A549 (cell line): ENCODE results near the gene ROPN1L. TPM values are rescaled to one million over a fixed set of nuclear protein-coding genes. Genes with fewer than 3 reads are reported as not detected.

ENCODE experiments used
- ATAC-seq, 2 experiments: fragments of 200-7000 bp in 1 of 2; fragments of >200 bp in 1 of 2; cut with Nextera tagmentation in 1 of 2; cut with Tn5 transposase in 1 of 2; 3 replicates each; pipeline versions ENCODE4 v1.8.0 to v1.9.1; 2018 to 2020; ENCODE audit warnings: mild to moderate bottlenecking in 1 of 2, moderate library complexity in 1 of 2
- CTCF ChIA-PET: fragments of 300-600 bp; sonication (Branson Sonifier 250); formaldehyde crosslinking; extraction: SDS; loops from one replicate; lab custom pipeline; 2021; ENCODE audit warnings: antibody characterized with exemption, inconsistent platforms; lab: Yijun Ruan, JAX
- POLR2A ChIA-PET: fragments of 350-600 bp; formaldehyde crosslinking; extraction: SDS; loops from one replicate; lab custom pipeline; 2021; ENCODE audit warnings: antibody characterized with exemption, inconsistent platforms; lab: Yijun Ruan, JAX
- DNase-seq, 2 experiments: peaks; one replicate each; pipeline versions ENCODE4 v3.0.0 to v3.0.0-alpha.2; 2011 to 2016; ENCODE audit warnings: low read depth in 1 of 2, low spot score in 1 of 2
- FAIRE-seq: peaks from 2 replicates; lab custom pipeline; 2011; peaks lifted over from hg19 to GRCh38; lab: Jason Lieb, UNC
- H3K27ac ChIP-seq, 2 experiments: fragments of >200 bp; sonication (Bioruptor Twin); formaldehyde crosslinking; 3 replicates each; pipeline ENCODE4 v1.5.1; 2016 to 2017
- H3K4me1 ChIP-seq: fragments of >200 bp; sonication (Bioruptor Twin); formaldehyde crosslinking; 3 replicates; pipeline ENCODE4 v1.6.1; 2016
- H3K4me2 ChIP-seq: fragments of >200 bp; sonication (Bioruptor Twin); formaldehyde crosslinking; 3 replicates; pipeline ENCODE4 v1.6.1; 2016
- H3K4me3 ChIP-seq: fragments of >200 bp; sonication (Bioruptor Twin); formaldehyde crosslinking; 3 replicates; pipeline ENCODE4 v1.5.1; 2016
- H3K9me3 ChIP-seq: fragments of >200 bp; sonication (Bioruptor Twin); formaldehyde crosslinking; 3 replicates; pipeline ENCODE4 v1.6.1; 2016
- BHLHE40 ChIP-seq: IDR thresholded peaks from 2 replicates; pipeline ENCODE4 v1.6.1; 2012; ENCODE audit warnings: low read depth, low read length, inconsistent platforms
- CBX8 ChIP-seq: fragments of 200-600 bp; sonication (generic); IDR thresholded peaks from 2 replicates; pipeline ENCODE4 v1.6.1; 2016
- CEBPB ChIP-seq, 2 experiments: fragments of >200 bp in 1 of 2; sonication (Bioruptor Twin) in 1 of 2; formaldehyde crosslinking in 1 of 2; IDR thresholded peaks; 2 replicates each; pipeline ENCODE4 v1.6.1; 2012 to 2016
- E2F6 ChIP-seq: IDR thresholded peaks from 2 replicates; pipeline ENCODE4 v1.6.1; 2012; ENCODE audit warnings: low read depth, borderline replicate concordance
- EHF ChIP-seq: fragments of 250-450 bp; sonication (Bioruptor Pico); IDR thresholded peaks from 2 replicates; pipeline ENCODE4 v1.5.0; 2020; ENCODE audit warnings: mild to moderate bottlenecking
- EHMT2 ChIP-seq: fragments of 200-600 bp; sonication (generic); IDR thresholded peaks from 2 replicates; pipeline ENCODE4 v1.6.1; 2016; ENCODE audit warnings: antibody characterized with exemption, low read depth, mild to moderate bottlenecking, moderate library complexity
- ELK1 ChIP-seq: fragments of 150-350 bp; IDR thresholded peaks from 2 replicates; pipeline ENCODE4 v1.6.1; 2014; ENCODE audit warnings: low read depth, mild to moderate bottlenecking, low read length
- FOSL2 ChIP-seq, 2 experiments: fragments of 450-650 bp in 1 of 2; fragments of >200 bp in 1 of 2; sonication (Bioruptor Twin) in 1 of 2; formaldehyde crosslinking; IDR thresholded peaks; 2 replicates each; pipeline versions ENCODE4 v1.5.0 to v1.6.1; 2016 to 2020; ENCODE audit warnings: mild to moderate bottlenecking in 1 of 2, moderate library complexity in 1 of 2
- GATA3 ChIP-seq: IDR thresholded peaks from 2 replicates; pipeline ENCODE4 v1.6.1; 2012; ENCODE audit warnings: borderline replicate concordance
- HMGXB4 ChIP-seq: fragments of 250-450 bp; sonication (Bioruptor Pico); IDR thresholded peaks from 2 replicates; pipeline ENCODE4 v1.5.0; 2021; ENCODE audit warnings: mild to moderate bottlenecking, moderate library complexity, borderline replicate concordance
- HOXB5 ChIP-seq: fragments of 250-450 bp; sonication (Bioruptor Pico); IDR thresholded peaks from 2 replicates; pipeline ENCODE4 v1.5.0; 2020; ENCODE audit warnings: mild to moderate bottlenecking, moderate library complexity
- JUNB ChIP-seq: fragments of >200 bp; sonication (Bioruptor Twin); formaldehyde crosslinking; IDR thresholded peaks from 2 replicates; pipeline ENCODE4 v1.6.1; 2016
- MAX ChIP-seq: IDR thresholded peaks from 2 replicates; pipeline ENCODE4 v1.6.1; 2012
- MAZ ChIP-seq: fragments of 150-350 bp; IDR thresholded peaks from 2 replicates; pipeline ENCODE4 v1.6.1; 2014; ENCODE audit warnings: antibody characterized with exemption, low read depth, low read length, borderline replicate concordance
- PHF8 ChIP-seq: fragments of 200-600 bp; sonication (generic); IDR thresholded peaks from 2 replicates; pipeline ENCODE4 v1.6.1; 2016; ENCODE audit warnings: low read depth, mild to moderate bottlenecking, antibody characterized with exemption, moderate library complexity, borderline replicate concordance
- RAD21 ChIP-seq, 2 experiments: fragments of >200 bp in 1 of 2; sonication (Bioruptor Twin) in 1 of 2; formaldehyde crosslinking in 1 of 2; IDR thresholded peaks in 1 of 2; conservative IDR thresholded peaks in 1 of 2; 2 replicates in 1 of 2; 3 replicates in 1 of 2; pipeline ENCODE4 v1.6.1; 2012 to 2018; ENCODE audit warnings: inconsistent platforms in 1 of 2
- REST ChIP-seq: fragments of 200-600 bp; sonication (generic); IDR thresholded peaks from 2 replicates; pipeline ENCODE4 v1.6.1; 2016; ENCODE audit warnings: antibody characterized with exemption, mild to moderate bottlenecking, moderate library complexity
- SMC3 ChIP-seq: fragments of >200 bp; sonication (Bioruptor Twin); formaldehyde crosslinking; IDR thresholded peaks from 3 replicates; pipeline ENCODE4 v1.6.1; 2018; ENCODE audit warnings: inconsistent platforms
- SREBF2 ChIP-seq: fragments of 450-650 bp; IDR thresholded peaks from 2 replicates; pipeline ENCODE4 v1.6.1; 2014; ENCODE audit warnings: mild to moderate bottlenecking, moderate library complexity
- TFCP2L1 ChIP-seq: fragments of 250-450 bp; sonication (Bioruptor Pico); IDR thresholded peaks from 2 replicates; pipeline ENCODE4 v1.5.0; 2021; ENCODE audit warnings: mild to moderate bottlenecking
- WGBS: methylation state at CpG from one replicate; pipeline ENCODE4 v1.1.6; 2017; ENCODE audit errors: missing lambda C conversion rate; 5-methylcytosine and 5-hydroxymethylcytosine counted together
- polyA plus RNA-seq, 4 experiments: library from polyadenylated mRNA; depleted of rRNA in 3 of 4; stranded (reverse); fragments of >200 nt; fragmentation: RNase III in 1 of 4; extraction: RNeasy Plus Mini Kit Qiagen cat#74134 plus additional on column Dnase treatment in 1 of 4; gene quantifications; 2 replicates in 3 of 4; 3 replicates in 1 of 4; pipeline ENCODE4 v1.2.3, GENCODE V29; 2011 to 2017

ROPN1L gene
- polyA plus RNA-seq, 2 of the 4 experiments (the other 2 are of a cell fraction): 0.83 to 1.4 TPM

GRCh38 chr5:10479154-10479721 lies 37.6 kb downstream of the ROPN1L start:
- 43% methylated on average over 11 of the region's 11 CpGs for WGBS
- TF ChIP-seq HMGXB4 (CRISPR knock-in tag) (no peak), ELK1 (no peak), SREBF2 (no peak), RAD21 (conservative IDR thresholded peaks at IDR 0.05 in 1 of 2, IDR thresholded peaks at IDR 0.05 in 1 of 2) (0 out of 5 replicates have a peak, but pooled peaks of 1 of the 2 experiments have one; percentile 20), REST (no peak), JUNB (peak; percentile 48; the same call in 1 of the 2 replicates), SMC3 (no peak), FOSL2 (IDR thresholded peaks at IDR 0.05) (peak; percentile 69), FOSL2 (CRISPR knock-in tag; IDR thresholded peaks at IDR 0.05) (peak; percentile 74), MAX (peak; percentile 37; the same call in 1 of the 2 replicates), CEBPB (IDR thresholded peaks at IDR 0.05) (peak in 1 of 2 experiments; percentile 58; a peak in 1 of 4 replicates), GATA3 (peak; percentile 33; the same call in 1 of the 2 replicates), EHF (no peak), E2F6 (no peak)
- peak overlapping the region; percentile 51 to 78 for H3K27ac ChIP-seq
- H3K4me1 ChIP-seq: peaks cover 45% of the 10 kb centered on the region
- ATAC-seq: peak; percentile 79 to 83
- CTCF ChIA-PET: interaction anchor here (0.5 to 2.9 kb wide), 6 partner anchors 20 to 213 kb away, joined by 3 to 18 read pairs (median 4); no protein-coding TSS in a partner anchor
- FAIRE-seq: no peak
- H3K9me3 ChIP-seq: 0 out of 3 replicates have a peak, but pooled peaks cover 4% of the 10 kb centered on the region
- H3K4me2 ChIP-seq: peak overlapping the region; percentile 54
- H3K4me3 ChIP-seq: no peak overlapping the region
- DNase-seq: peak; percentile 53 to 65
- POLR2A ChIA-PET: interaction anchor here (1.5 kb wide), 1 partner anchor 72 kb away, joined by 3 read pairs; no protein-coding TSS in a partner anchor

- Histone ChIP-seq H3K27ac (peak overlapping the region; percentile 58 to 78; a peak in 5 of 6 replicates), H3K4me3 (no peak overlapping the region), H3K4me2 (peak overlapping the region; percentile 73), H3K4me1 (peaks cover 45% of the 10 kb centered on the region), H3K9me3 (no peaks in the 10 kb centered on the region)
- ChIA-PET POLR2A (no interaction called here), CTCF (interaction anchor here (1.7 to 2.9 kb wide), 2 partner anchors 28 to 148 kb away, joined by 3 to 18 read pairs; no protein-coding TSS in a partner anchor)
- no peak for ATAC-seq
- WGBS: 90% methylated on average over 11 of the region's 12 CpGs
- no peak for TF ChIP-seq PHF8
- no peak for TF ChIP-seq MAZ
- TF ChIP-seq CBX8: no peak
- no peak for TF ChIP-seq BHLHE40
- no peak for TF ChIP-seq HOXB5 (CRISPR knock-in tag)
- no peak for TF ChIP-seq EHMT2
- no peak for TF ChIP-seq SREBF2
- no peak for TF ChIP-seq GATA3
- no peak for TF ChIP-seq TFCP2L1 (CRISPR knock-in tag)
- no peak for DNase-seq
- FAIRE-seq: no peak
These were observed 38.7 kb downstream of the ROPN1L start for GRCh38 chr5:10480237-10480985.
